ENCODE measurements around the gene RAB40B.

- no peak for TF ChIP-seq CTCF (conservative IDR thresholded peaks at IDR 0.05; ENCODE audit: low read depth, low read length)
- TF ChIP-seq EZH2 (IDR thresholded peaks at IDR 0.05; ENCODE audit: borderline replicate concordance, low read depth, low read length, poor library complexity, severe bottlenecking), result no peak
Measured at GRCh38 chr17:82649501-82650261, 48.8 kb downstream of the RAB40B start.
